ENCODE data around the gene CMKLR1. TPM values are rescaled to one million over a fixed set of nuclear protein-coding genes. Genes with fewer than 3 reads are reported as not detected.
A peak's percentile ranks its signal among the peaks of the same experiment; 100 is the strongest.

The CMKLR1 gene
- total and polyA plus RNA-seq, 9 of the 15 experiments (the other 6 are each of a cell fraction or from before 2014, with no cell fraction given) = 0.11 to 1.4 (median 0.20) TPM

GRCh38 chr12:108373111-108373510, 34.0 kb upstream of the CMKLR1 start (continued):
- TF ChIP-seq PRDM10 (IDR thresholded peaks at IDR 0.05; ENCODE audit: partially characterized antibody) (no peak), CTCF (IDR thresholded peaks at IDR 0.05 in 2 of 3, conservative IDR thresholded peaks at IDR 0.05 in 1 of 3; ENCODE audit: insufficient read depth in 2 of 3, low read depth in 1 of 3, low read length in 3 of 3) (peak; percentile 42 to 79 (median 43)), ARID2 (IDR thresholded peaks at IDR 0.05) (no peak), RBM14 (IDR thresholded peaks at IDR 0.05; ENCODE audit: borderline replicate concordance, insufficient read depth, low read depth, low read length) (no peak), REST (IDR thresholded peaks at IDR 0.05; ENCODE audit: borderline replicate concordance) (peak; percentile 52; the same call in 1 of the 2 replicates), REST (CRISPR knock-in tag; IDR thresholded peaks at IDR 0.05; ENCODE audit: low read depth) (no peak)

All from K562 (cell line).